Measurements from ENCODE around the gene HTR2C.
"Not testable (repeated sequence)": the region's sequence is repeated elsewhere in the genome, so short reads cannot be mapped to it uniquely, and the experiment has no call there.

The HTR2C gene

DNA sequence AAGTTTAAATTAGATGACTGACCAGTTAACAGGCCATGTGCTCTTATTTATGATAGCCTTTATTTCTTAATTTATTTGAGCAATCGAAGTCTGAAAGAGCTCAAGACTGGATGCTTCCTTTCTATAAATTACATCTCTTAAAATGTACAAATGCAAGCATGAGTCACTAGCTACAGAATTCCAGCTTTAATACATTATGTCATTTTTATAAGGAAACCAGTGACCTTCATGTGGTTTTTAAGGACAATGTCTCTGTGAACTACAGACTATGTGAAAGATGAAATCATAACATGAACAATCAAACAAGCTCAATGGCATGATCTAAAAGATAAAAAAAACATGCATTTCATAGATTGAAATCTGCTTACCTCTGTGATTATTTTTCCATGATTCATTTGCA, 15.4 kb downstream of the HTR2C start:
- H3K4me1 ChIP-seq (ENCODE audit: low read length): peaks cover 5% of the 10 kb centered on the region; the same call in 1 of the 2 replicates
- H3K4me2 ChIP-seq (ENCODE audit: low read length): peak overlapping the region; percentile 22; the same call in 1 of the 2 replicates
- H2AFZ ChIP-seq (ENCODE audit: low read depth, low read length): no peak overlapping the region
- H3K36me3 ChIP-seq (replicated peaks; ENCODE audit: low read depth, low read length): no peaks in the 10 kb centered on the region
- H4K20me1 ChIP-seq (ENCODE audit: insufficient read depth, low read length): no peaks in the 10 kb centered on the region
- no peaks in the 10 kb centered on the region for H3K79me2 ChIP-seq (ENCODE audit: low read length)
- no peak overlapping the region for H3K9ac ChIP-seq (ENCODE audit: low read length)
- H3K27me3 ChIP-seq (ENCODE audit: low read depth, low read length): no peaks in the 10 kb centered on the region
- H3K9me3 ChIP-seq (ENCODE audit: insufficient read depth, low read length): no peaks in the 10 kb centered on the region
- TF ChIP-seq, protein P1, sequence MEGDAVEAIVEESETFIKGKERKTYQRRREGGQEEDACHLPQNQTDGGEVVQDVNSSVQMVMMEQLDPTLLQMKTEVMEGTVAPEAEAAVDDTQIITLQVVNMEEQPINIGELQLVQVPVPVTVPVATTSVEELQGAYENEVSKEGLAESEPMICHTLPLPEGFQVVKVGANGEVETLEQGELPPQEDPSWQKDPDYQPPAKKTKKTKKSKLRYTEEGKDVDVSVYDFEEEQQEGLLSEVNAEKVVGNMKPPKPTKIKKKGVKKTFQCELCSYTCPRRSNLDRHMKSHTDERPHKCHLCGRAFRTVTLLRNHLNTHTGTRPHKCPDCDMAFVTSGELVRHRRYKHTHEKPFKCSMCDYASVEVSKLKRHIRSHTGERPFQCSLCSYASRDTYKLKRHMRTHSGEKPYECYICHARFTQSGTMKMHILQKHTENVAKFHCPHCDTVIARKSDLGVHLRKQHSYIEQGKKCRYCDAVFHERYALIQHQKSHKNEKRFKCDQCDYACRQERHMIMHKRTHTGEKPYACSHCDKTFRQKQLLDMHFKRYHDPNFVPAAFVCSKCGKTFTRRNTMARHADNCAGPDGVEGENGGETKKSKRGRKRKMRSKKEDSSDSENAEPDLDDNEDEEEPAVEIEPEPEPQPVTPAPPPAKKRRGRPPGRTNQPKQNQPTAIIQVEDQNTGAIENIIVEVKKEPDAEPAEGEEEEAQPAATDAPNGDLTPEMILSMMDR (IDR thresholded peaks at IDR 0.05; ENCODE audit: low read depth, low read length): no peak
- no peak overlapping the region for H3K27ac ChIP-seq (ENCODE audit: low read length)
- no peak overlapping the region for H3K4me3 ChIP-seq (ENCODE audit: low read length)

DNA sequence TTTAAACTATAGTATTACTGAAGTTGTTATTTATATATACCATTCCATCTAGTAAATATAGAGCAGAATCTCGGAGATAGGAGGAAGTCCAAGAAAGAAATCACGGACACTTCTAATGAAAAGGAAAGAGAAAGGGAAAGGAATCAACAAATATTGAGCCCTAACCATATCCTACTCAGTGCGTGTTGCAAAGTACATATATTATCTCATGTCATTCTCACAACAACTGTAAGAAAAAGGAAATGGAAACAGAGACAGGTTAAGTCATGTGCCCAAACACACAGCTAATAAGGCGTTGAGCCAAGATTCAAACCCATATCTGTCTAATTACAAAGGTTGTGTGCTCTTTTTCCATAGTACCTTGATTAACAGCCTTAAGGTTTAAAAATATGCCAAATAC, 16.0 kb downstream of the HTR2C start:
- TF ChIP-seq, protein P1 (IDR thresholded peaks at IDR 0.05; ENCODE audit: low read depth, low read length): no peak
- TF ChIP-seq EZH2phosphoT487 (IDR thresholded peaks at IDR 0.05; ENCODE audit: low read depth): no peak
- Histone ChIP-seq H3K9me3 (ENCODE audit: insufficient read depth, low read length) (no peaks in the 10 kb centered on the region), H3K9ac (ENCODE audit: low read length) (no peak overlapping the region), H3K4me1 (ENCODE audit: low read length) (peaks cover 5% of the 10 kb centered on the region; the same call in 1 of the 2 replicates), H3K4me2 (ENCODE audit: low read length) (peak overlapping the region; percentile 22), H3K79me2 (ENCODE audit: low read length) (no peaks in the 10 kb centered on the region), H3K27ac (ENCODE audit: low read length) (no peak overlapping the region), H4K20me1 (ENCODE audit: insufficient read depth, low read length) (no peaks in the 10 kb centered on the region), H2AFZ (ENCODE audit: low read depth, low read length) (no peak overlapping the region; the same call in 1 of the 2 replicates), H3K36me3 (replicated peaks; ENCODE audit: low read depth, low read length) (no peaks in the 10 kb centered on the region), H3K27me3 (ENCODE audit: low read depth, low read length) (no peaks in the 10 kb centered on the region), H3K4me3 (ENCODE audit: low read length) (no peak overlapping the region)

DNA sequence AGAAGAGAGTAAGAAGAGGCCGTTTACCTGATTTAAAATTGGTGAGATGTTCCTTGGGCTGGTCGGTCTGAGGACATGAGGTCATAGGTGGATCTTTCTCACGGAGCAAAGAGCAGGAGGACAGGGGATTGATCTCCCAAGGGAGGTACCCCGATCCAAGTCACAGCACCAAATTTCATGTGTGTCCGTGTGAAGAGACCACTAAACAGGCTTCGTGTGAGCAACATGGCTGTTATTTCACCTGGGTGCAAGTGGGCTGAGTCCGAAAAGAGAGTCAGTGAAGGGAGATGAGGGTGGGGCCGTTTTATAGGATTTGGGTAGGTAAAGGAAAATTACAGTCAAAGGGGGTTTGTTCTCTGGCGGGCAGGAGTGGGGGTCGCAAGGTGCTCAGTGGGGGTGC, 22.7 kb downstream of the HTR2C start:
- not testable (repeated sequence) for H3K4me1 ChIP-seq (ENCODE audit: low read length); H3K36me3 ChIP-seq (replicated peaks; ENCODE audit: low read depth, low read length); H3K27ac ChIP-seq (ENCODE audit: low read length); H3K9me3 ChIP-seq (ENCODE audit: insufficient read depth, low read length); H3K27me3 ChIP-seq (ENCODE audit: low read depth, low read length); H3K4me2 ChIP-seq (ENCODE audit: low read length); H2AFZ ChIP-seq (ENCODE audit: low read depth, low read length); H3K79me2 ChIP-seq (ENCODE audit: low read length); H4K20me1 ChIP-seq (ENCODE audit: insufficient read depth, low read length); H3K9ac ChIP-seq (ENCODE audit: low read length); H3K4me3 ChIP-seq (ENCODE audit: low read length)

GRCh38 chrX:114611018-114611619, 27.2 kb downstream of the HTR2C start:
- Histone ChIP-seq H3K4me2 (ENCODE audit: low read length) (no peak overlapping the region), H3K9me3 (ENCODE audit: insufficient read depth, low read length) (no peaks in the 10 kb centered on the region), H3K36me3 (replicated peaks; ENCODE audit: low read depth, low read length) (no peaks in the 10 kb centered on the region), H4K20me1 (ENCODE audit: insufficient read depth, low read length) (no peaks in the 10 kb centered on the region), H3K79me2 (ENCODE audit: low read length) (no peaks in the 10 kb centered on the region), H3K4me3 (ENCODE audit: low read length) (no peak overlapping the region), H2AFZ (ENCODE audit: low read depth, low read length) (no peak overlapping the region), H3K9ac (ENCODE audit: low read length) (no peak overlapping the region), H3K27me3 (ENCODE audit: low read depth, low read length) (no peaks in the 10 kb centered on the region), H3K27ac (ENCODE audit: low read length) (no peak overlapping the region), H3K4me1 (ENCODE audit: low read length) (no peaks in the 10 kb centered on the region)
- no peak for TF ChIP-seq EZH2phosphoT487 (IDR thresholded peaks at IDR 0.05; ENCODE audit: low read depth)
- TF ChIP-seq, protein P1 (IDR thresholded peaks at IDR 0.05; ENCODE audit: low read depth, low read length): peak; percentile 71

Data from OCI-LY3 (cell line).